Lower lobe of right lung (tissue), 2 donors: Measurements from ENCODE around the gene TMEM255B. TPM values are rescaled to one million over a fixed set of nuclear protein-coding genes. Genes with fewer than 3 reads are reported as not detected.
"Not testable (repeated sequence)": the region's sequence is repeated elsewhere in the genome, so short reads cannot be mapped to it uniquely, and the experiment has no call there.

Source experiments
- ATAC-seq, 2 donors: fragments of 200-7000 bp; cut with Tn5 transposase; one replicate each; pipeline ENCODE4 v1.9.1; 2020 to 2022; ENCODE audit warnings: mild to moderate bottlenecking in 2 of 2, moderate library complexity in 2 of 2
- DNase-seq: peaks from one replicate; pipeline ENCODE4 v3.0.0-alpha.2; 2020
- H3K27ac ChIP-seq: fragments of 200-600 bp; one replicate; pipeline ENCODE4 v1.8.0; 2022
- H3K27me3 ChIP-seq: fragments of 200-600 bp; one replicate; pipeline ENCODE4 v1.8.0; 2022; ENCODE audit warnings: low read depth
- H3K36me3 ChIP-seq: fragments of 200-600 bp; one replicate; pipeline ENCODE4 v1.8.0; 2022; ENCODE audit warnings: mild to moderate bottlenecking
- H3K4me1 ChIP-seq: fragments of 200-600 bp; one replicate; pipeline ENCODE4 v1.8.0; 2022
- H3K4me3 ChIP-seq: fragments of 200-600 bp; one replicate; pipeline ENCODE4 v1.8.0; 2022; ENCODE audit warnings: mild to moderate bottlenecking
- H3K9me3 ChIP-seq: fragments of 200-600 bp; one replicate; pipeline ENCODE4 v1.8.0; 2022
- intact Hi-C: fragments of 100-400 bp; cut with DNase I; formaldehyde crosslinking; loops from one replicate; pipeline ENCODE4 v1.11.0; 2022
- total RNA-seq: library from RNA; stranded (reverse); fragmentation: NEBNext Ultra II Directional; extraction: Animal tissue kit (Norgen Biotek cat#: 25700); gene quantifications from one replicate; pipeline ENCODE4 v1.2.1, GENCODE V29; 2021
- TF ChIP-seq, protein P1 (sequence below): fragments of 200-600 bp; IDR thresholded peaks from one replicate; pipeline ENCODE4 v1.8.0; 2022; ENCODE audit warnings: antibody characterized with exemption, mild to moderate bottlenecking
- donor health status: DM: no; HTN: yes; CAD: no; lungs with severe emphysema.

Gene TMEM255B
- total RNA-seq, 1 donor from 2014 or later, result 21.5 TPM

DNA sequence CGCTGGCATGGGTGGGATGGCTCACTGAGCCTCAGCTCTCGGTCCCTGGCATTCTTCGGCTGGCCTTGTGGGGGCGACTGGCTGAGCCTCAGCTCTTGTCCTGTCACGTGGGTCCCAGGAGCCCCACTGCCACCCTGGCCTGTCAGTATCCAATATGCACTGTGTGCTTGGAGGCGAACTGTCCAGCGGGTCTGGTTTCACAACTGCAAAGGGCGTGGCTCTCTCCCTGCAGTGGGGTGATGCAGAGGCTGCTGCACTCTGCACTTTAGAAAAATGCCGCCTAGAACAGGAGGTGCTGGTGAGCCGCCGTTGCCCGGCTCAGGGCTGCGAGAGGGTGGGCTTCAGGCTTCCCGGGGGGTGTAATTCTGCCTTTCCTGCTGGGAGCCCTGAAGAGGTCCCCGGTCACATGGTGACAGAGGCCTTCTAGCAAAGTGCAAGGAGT lies 17.0 kb upstream of the TMEM255B start:
- ATAC-seq (peak; percentile 63 to 86), DNase-seq (peak; percentile 70)
- TF ChIP-seq, protein P1, sequence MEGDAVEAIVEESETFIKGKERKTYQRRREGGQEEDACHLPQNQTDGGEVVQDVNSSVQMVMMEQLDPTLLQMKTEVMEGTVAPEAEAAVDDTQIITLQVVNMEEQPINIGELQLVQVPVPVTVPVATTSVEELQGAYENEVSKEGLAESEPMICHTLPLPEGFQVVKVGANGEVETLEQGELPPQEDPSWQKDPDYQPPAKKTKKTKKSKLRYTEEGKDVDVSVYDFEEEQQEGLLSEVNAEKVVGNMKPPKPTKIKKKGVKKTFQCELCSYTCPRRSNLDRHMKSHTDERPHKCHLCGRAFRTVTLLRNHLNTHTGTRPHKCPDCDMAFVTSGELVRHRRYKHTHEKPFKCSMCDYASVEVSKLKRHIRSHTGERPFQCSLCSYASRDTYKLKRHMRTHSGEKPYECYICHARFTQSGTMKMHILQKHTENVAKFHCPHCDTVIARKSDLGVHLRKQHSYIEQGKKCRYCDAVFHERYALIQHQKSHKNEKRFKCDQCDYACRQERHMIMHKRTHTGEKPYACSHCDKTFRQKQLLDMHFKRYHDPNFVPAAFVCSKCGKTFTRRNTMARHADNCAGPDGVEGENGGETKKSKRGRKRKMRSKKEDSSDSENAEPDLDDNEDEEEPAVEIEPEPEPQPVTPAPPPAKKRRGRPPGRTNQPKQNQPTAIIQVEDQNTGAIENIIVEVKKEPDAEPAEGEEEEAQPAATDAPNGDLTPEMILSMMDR, result peak; percentile 9
- intact Hi-C loops, result no loop called here
- H3K27ac ChIP-seq, result no peak overlapping the region
- no peaks in the 10 kb centered on the region for H3K36me3 ChIP-seq
- peaks cover 10% of the 10 kb centered on the region for H3K27me3 ChIP-seq
- H3K4me1 ChIP-seq, result peaks cover 7% of the 10 kb centered on the region
- H3K9me3 ChIP-seq, result no peaks in the 10 kb centered on the region
- no peak overlapping the region for H3K4me3 ChIP-seq

DNA sequence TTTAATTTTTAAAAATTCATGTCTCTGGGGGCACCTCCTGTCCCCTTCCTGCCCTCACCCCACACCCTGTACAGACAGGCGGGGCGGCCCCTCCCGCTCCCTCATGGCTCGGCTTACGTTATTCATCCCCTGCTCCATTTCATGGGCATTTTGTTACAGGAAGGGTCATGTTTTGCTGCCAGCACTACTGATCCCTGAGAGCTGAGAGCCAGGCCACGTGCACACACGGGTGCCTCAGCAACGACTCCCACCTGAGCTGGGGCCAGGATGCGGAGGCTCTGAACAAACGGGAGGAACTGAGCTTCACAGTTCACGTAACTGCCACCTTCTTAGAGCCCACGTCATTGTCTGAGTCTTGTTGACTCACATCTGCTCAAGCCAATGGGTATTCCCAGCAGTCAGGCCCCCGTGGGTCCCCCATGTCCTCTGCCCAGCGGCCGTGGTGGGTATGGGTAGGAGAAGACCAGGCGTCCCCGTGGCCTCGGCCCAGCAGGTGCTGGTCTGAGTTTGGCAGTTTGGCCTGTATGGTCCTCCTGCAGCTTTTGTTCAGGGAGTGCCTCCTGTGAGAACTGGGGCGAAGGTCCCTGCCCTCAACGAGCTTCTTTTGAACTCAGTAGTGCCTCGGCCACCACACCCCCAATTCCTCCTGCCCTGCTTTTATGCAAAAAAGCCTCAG lies 16.4 kb upstream of the TMEM255B start:
- Histone ChIP-seq H3K36me3 (no peaks in the 10 kb centered on the region), H3K4me3 (no peak overlapping the region), H3K27ac (no peak overlapping the region), H3K4me1 (peaks cover 7% of the 10 kb centered on the region), H3K27me3 (peaks cover 10% of the 10 kb centered on the region), H3K9me3 (no peaks in the 10 kb centered on the region)
- intact Hi-C loops, result no loop called here
- TF ChIP-seq, protein P1, result no peak
- no peak for ATAC-seq
- peak; percentile 38 for DNase-seq

DNA sequence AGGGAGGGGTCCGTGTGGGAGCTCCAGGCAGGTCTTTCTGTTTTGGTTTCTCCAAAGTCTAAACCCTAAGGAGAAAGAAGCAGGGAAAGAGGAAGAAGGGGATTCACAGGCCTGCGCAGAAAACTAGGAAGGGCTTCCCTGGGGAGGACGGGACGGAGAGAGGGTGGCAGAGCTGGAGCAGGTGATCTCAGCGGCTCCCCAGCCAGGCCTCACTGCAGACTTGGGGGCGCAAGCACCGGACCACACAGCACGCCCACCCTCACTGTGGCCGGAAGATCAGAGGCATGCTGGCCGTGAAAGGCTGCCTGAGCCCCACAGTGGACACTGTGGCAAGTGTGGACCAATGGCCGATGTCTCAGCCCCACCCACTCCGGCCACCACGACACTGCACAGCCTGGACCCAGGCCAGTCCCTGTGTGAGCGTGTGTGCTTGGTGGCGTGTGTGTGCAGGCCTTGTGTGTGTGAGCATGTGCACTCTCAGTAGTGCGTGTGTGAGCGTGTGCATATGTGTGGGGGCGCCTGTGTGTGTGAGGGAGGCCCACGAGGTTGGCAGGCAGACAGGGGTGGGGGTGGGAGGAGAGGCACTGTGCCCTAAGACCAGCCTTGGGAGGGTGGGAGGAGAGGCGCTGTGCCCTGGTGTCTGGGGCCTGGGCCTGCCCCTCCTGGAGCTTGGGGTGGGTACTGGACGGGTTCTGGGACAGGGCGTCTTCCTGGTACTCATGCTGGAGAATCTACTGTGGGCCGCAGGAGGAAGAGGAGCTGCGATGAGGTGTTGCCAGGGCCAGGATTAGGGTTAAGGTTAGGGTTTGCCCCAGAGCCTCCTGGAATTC lies 15.4 kb upstream of the TMEM255B start:
- DNase-seq (peak; percentile 31), ATAC-seq (peak in 1 of 2 donors; percentile 9)
- H3K4me1 ChIP-seq, result peaks cover 7% of the 10 kb centered on the region
- H3K36me3 ChIP-seq, result no peaks in the 10 kb centered on the region
- TF ChIP-seq, protein P1, result no peak
- intact Hi-C loops, result no loop called here
- H3K4me3 ChIP-seq, result no peak overlapping the region
- no peak overlapping the region for H3K27ac ChIP-seq
- peaks cover 10% of the 10 kb centered on the region for H3K27me3 ChIP-seq
- H3K9me3 ChIP-seq, result no peaks in the 10 kb centered on the region

DNA sequence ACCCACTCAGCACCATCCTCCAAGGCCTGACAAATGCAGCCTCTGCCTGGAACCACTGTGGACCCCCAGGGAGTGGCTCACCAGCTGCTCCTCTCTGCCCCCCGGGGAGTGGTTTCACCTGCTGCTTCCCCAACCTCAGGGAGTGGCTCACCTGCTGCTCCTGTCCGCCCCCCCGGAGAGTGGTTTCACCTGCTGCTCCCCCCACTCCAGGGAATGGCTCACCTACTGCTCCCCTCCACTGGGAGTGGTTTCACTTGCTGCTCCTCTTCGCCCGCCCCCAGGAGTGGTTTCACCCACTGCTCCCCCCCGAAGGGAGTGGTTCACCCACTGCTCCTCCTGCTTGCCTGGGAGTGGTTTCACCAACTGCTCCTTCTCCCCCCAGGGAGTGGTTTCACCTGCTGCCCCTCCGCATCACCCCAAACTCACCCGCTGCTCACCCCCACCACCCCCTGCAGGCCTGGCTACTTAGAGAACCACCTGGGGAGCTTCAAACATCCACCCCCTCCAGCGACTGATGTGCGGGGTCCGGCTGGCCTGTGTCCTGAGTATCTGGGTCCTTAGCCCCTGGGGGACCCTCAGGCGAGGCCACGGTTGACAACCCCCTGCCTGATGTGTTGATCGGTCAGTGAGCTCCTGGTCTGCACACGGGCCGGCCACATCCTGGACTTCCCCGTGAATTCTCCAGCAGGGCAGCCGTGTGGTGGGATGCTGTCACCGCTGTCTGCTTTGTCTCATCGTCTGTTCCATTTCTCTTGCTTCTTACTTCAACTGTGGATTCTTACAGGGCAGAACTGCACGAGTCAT lies 14.6 kb upstream of the TMEM255B start:
- H3K4me1 ChIP-seq, result peaks cover 7% of the 10 kb centered on the region
- peak; percentile 38 for DNase-seq
- no peak overlapping the region for H3K27ac ChIP-seq
- H3K9me3 ChIP-seq, result no peaks in the 10 kb centered on the region
- H3K36me3 ChIP-seq, result no peaks in the 10 kb centered on the region
- peaks cover 9% of the 10 kb centered on the region for H3K27me3 ChIP-seq
- intact Hi-C loops, result no loop called here
- ATAC-seq, result no peak
- H3K4me3 ChIP-seq, result no peak overlapping the region
- TF ChIP-seq, protein P1, result no peak

DNA sequence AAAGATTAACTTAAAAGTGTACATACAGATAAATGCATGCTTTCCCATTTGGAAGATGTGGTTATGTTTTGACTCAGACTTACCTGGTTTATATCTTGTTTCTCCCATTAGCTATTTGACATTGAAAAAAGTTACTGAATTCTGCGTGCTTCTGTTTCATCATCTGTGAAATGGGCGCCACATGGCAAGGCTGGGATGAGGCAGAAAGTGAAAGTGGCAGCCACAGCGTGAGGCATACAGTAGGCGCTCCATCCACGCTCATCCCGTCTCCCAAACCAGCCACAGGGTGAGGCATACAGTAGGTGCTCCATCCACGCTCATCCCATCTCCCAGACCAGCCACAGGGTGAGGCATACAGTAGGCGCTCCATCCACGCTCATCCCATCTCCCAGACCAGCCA lies 14.0 kb upstream of the TMEM255B start:
- TF ChIP-seq, protein P1, result no peak
- no peak for DNase-seq
- Histone ChIP-seq H3K4me1 (peaks cover 7% of the 10 kb centered on the region), H3K36me3 (no peaks in the 10 kb centered on the region), H3K27ac (no peak overlapping the region), H3K4me3 (no peak overlapping the region), H3K27me3 (peaks cover 3% of the 10 kb centered on the region), H3K9me3 (no peaks in the 10 kb centered on the region)
- intact Hi-C loops, result no loop called here
- ATAC-seq, result no peak

DNA sequence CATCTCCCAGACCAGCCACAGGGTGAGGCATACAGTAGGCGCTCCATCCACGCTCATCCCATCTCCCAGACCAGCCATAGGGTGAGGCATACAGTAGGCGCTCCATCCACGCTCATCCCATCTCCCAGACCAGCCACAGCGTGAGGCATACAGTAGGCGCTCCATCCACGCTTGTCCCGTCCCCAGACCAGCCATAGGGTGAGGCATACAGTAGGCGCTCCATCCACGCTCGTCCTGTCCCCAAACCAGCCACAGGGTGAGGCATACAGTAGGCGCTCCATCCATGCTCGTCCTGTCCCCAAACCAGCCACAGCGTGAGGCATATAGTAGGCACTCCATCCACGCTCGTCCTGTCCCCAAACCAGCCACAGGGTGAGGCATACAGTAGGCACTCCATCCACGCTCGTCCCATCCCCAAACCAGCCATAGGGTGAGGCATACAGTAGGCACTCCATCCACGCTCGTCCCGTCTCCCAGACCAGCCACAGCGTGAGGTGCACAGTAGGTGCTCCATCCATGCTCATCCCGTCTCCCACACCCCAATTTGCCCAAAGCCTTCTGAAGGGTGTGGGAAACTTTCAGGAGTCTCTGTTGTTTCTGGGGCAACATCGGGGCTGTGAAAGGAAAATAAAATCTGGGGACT lies 13.4 kb upstream of the TMEM255B start:
- ATAC-seq, result not testable (repeated sequence)

More for the DNA sequence above, 13.4 kb upstream of the TMEM255B start:
- H3K27me3 ChIP-seq, H3K27ac ChIP-seq, H3K4me1 ChIP-seq, DNase-seq, H3K36me3 ChIP-seq, intact Hi-C loops, H3K9me3 ChIP-seq, H3K4me3 ChIP-seq: not testable (repeated sequence)
